Stimulated activated CD4-positive, alpha-beta T cell treated with anti-CD3 and anti-CD28 coated beads, Interleukin-1b, Interleukin-23, amount 100 ng/mL, for 1 hour (primary cell): Measurements from ENCODE around the gene ZNF548.
"Not testable (repeated sequence)": the region's sequence is repeated elsewhere in the genome, so short reads cannot be mapped to it uniquely, and the experiment has no call there.

Experiments used
- DNase-seq, 2 donors: peaks; one replicate each; pipeline ENCODE4 v3.0.0-alpha.2; 2020; ENCODE audit warnings: low read depth in 2 of 2

The ZNF548 gene

DNA sequence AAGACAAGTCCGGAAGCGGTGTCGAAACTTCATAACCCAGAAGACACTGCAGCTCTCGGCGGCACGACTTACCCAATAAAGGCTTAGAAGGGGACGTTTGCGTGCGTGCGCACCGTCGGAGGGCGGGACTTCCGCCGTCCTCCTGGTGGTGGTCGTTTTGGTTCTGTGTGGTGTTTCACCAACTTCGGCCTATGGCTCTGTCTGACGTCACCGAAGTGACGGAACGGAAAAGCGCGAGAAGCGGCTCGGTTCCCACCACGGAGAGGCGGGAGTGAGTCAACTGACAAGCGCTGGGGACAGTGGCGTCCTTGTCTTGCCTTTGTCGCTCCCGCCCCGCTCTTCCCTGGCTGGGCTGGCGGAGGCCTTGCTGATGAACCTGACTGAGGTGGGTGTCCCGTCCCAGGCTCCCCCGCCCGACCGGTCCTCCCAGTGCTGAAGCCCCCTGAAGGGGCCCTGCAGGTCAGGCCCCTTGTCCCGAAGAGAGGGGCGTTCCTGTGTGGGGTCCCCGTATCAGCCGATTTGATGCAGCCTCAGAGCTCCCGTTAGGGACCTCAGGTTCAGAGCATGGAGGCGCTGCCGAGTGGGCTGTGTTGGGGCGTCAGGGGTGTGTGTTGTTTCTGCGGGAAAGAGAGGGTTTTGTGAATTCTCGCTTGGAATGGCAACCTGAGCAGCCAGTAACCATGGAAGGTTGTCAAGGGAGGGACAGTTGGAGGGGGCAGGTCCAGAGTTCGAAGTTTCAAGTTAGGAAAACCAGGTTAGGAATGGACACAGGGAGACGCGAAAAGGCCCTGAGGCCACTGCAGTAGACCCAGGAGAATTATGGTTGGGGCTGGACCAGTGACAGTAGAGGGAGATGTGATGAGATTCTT, at the start of gene ZNF548:
Gene ZNF548 (plus strand): TSS at position 125 of the 869 bp plus-strand sequence. CDS start 246 bp downstream, at position 371.
- peak; percentile 93 to 94 for DNase-seq

DNA sequence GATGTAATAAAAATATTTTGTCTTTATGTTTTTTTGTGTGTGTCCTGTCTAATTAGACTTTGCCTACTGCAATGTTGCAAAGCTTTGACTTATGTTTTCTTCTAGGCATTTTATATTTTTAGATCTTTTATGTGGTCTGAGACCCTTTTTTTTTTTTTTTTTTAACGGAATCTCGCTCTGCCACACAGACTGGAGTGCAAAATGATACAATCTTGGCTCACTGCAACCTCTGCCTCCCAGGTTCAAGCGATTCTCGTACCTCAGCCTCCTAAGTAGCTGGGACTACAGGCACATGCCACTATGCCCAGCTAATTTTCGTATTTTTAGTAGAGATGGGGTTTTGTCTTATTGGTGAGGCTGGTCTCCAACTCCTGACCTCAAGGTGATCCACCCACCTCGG, 47.1 kb upstream of the ZNF548 start:
- DNase-seq = no peak

DNA sequence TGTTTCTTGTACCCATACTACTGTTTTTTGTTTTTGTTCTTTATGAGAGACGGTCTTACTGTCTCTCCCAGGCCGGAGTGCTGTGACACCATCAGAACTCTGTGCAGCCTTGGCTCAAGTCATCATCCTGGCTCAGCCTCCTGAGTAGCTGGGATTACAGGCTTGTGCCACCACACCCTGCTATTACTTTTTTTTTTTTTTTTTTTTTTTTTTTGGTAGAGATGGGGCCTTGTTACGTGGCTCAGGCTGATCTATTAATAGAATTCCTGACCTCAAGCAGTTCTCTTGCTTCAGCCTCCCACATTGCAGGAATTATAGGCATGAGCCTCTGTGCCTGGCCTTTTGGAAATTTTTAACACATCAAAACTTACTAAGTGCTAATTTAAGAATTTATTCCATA, 41.5 kb upstream of the ZNF548 start:
- DNase-seq = no peak

DNA sequence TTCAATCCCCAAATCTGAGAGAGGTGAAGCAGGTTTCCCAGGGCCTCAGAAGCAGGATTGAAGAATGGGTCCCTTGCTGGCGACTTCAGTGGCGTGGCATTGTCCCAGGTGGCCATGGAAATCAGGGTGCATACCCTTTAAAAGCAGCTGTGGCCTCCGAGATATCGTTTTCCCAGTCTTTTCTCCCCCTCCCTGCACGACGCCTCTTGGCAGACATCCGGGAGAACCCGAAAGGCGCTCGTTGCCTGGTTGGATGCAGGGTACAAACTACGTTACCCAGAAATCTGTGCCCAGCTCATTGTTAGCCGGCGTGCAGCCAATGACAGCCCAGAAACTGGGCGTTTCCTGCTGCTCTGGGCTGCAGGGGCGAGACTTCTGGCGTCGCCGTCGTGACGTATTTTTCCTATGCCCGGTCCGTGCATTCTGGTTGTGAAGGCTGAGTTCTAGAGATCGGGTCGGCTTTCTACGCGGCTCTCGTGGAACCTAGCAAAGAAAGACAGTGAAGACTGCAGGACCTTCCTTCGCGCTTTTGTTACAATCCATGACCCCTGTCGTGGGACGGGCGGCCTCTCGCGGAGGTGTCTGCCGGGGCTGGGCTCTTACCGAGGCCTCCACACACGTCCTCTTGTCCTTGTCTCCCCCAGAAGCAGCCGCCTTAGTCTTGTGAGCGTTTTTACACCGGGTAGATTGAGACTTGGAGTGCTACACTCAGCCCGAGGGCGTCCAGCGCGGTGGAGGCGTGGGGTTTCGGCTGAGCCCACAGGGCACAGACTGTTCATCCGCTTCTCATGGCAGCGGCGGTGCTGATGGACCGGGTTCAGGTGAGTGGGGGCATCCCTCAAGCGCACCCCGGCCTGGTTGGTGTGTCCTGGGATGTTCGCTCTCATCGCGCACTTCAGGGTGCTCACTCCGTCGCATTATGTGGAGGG, 38.5 kb upstream of the ZNF548 start, which contains the start of gene ZNF304:
Gene ZNF304 (plus strand): TSS at position 395 of the 929 bp plus-strand sequence. CDS start 394 bp downstream, at position 789.
- DNase-seq = peak; percentile 45 to 59

DNA sequence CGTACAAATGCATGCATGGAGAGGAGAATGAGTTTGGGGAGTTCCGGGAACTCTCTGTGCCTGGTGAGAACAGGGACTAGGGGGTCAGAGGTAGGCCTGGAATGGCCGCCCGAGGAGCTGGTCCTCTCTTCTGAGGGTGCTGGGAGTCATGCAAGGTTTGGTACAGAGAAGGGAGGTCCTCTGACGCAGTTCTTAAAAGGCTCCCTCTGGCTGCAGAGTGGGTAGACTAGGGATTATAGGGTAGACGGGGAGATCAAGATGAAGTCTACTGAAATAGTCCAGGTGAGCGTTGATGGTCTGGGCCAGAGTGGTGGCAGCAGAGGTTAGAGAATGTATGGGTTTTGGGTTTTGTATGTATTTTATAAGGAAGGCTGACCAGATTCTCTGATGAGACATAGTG, 37.8 kb upstream of the ZNF548 start:
- DNase-seq = no peak

DNA sequence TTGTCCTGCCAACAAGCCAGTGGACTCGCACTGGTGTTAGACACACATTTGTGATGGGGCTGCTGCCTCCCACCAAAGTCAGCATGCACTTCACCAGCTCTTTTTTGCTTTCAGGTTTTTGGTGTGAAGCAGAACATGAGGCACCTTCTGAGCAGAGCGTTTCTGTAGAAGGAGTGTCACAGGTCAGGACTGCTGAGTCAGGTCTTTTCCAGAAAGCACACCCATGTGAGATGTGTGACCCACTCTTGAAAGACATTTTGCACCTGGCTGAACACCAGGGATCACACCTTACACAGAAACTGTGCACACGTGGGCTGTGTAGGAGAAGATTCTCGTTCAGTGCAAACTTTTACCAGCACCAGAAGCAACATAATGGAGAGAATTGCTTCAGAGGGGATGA, 33.7 kb upstream of the ZNF548 start:
- DNase-seq = no peak

DNA sequence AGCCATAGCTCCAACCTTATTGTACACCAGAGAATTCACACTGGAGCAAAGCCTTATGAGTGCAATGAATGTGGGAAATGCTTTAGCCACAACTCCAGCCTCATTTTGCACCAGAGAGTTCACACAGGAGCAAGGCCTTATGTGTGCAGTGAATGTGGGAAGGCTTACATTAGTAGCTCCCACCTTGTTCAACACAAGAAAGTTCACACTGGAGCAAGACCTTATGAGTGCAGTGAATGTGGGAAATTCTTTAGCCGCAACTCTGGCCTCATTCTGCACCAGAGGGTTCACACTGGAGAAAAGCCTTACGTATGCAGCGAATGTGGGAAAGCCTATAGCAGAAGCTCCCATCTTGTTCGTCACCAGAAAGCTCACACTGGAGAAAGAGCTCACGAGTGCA, 32.2 kb upstream of the ZNF548 start:
- no peak for DNase-seq

DNA sequence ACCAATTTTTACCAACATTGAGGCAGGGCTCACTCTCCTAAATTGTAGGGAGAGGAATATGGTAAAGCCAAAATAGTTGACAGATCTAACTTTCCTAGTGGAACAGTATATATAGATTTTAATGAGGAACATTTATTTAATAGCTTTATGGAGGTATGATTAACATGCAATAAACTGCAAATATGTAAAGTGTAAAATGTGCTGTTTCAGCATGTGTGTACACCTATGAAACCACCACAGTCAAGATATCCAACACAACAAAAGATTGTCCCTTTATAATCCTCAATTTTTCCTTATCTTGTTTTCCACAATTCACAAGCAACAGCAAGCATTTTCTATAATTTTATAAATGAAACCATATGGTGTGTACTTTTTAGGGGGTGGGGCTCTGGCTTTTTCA, 30.4 kb upstream of the ZNF548 start:
- no peak for DNase-seq

DNA sequence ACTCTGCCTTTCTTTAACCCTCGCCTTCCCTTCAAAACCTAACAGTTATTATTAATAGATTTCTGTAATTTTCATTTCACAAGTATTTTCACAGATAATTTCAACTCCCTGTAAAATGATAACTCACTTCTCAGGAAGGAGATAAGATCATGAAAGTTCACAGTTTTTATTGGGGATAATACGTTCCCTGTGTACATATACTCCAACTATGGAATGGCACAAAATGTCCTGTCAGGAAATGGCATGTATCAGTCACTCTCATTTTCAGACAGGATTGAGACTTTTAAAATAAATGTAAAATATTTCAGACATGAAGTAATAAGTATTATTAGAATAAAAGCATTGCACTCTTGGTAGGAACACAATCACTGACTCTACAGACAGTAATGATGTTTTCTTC, 27.2 kb upstream of the ZNF548 start:
- DNase-seq = no peak

DNA sequence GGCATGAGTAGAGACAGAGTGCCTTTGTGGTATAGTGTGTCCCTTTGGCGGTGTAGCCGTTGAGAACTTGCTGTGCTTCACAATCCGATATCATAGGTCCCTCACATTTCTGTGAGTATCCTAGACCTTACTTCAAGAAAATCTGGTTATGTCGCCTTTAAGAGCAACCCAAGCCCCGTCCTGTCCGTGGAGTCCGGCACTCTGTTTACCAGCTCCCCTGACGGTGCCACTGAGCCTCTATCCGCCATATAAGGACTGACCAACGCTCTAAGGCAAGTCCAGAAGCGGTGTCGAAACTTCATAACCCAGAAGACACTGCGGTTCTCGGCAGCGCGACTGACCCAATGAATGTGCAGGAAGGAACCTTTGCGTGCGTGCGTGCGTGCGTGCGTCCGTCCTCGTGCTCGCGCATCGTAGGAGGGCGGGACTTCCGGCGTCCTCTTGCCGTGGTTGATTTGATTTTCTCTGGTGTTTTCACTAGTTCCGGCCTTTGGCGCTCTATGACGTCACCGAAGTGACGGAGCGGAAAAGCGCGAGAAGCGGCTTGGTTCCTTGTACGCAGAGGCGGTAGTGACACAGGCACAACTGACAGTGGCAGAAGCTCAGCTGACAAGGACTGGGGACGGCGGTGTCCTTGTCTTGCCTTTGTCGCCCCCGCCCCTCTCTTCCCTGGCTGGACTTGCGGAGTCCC, 26.5 kb upstream of the ZNF548 start, which contains the start of the genes TRAPPC2B and ZNF547:
Gene TRAPPC2B (plus strand): TSS at position 555 of the 691 bp plus-strand sequence. CDS start 1,283 bp downstream, outside the sequence.
Gene ZNF547 (plus strand): TSS at position 555 of the 691 bp plus-strand sequence. CDS start 5,005 bp downstream, outside the sequence.
- DNase-seq = peak; percentile 92

DNA sequence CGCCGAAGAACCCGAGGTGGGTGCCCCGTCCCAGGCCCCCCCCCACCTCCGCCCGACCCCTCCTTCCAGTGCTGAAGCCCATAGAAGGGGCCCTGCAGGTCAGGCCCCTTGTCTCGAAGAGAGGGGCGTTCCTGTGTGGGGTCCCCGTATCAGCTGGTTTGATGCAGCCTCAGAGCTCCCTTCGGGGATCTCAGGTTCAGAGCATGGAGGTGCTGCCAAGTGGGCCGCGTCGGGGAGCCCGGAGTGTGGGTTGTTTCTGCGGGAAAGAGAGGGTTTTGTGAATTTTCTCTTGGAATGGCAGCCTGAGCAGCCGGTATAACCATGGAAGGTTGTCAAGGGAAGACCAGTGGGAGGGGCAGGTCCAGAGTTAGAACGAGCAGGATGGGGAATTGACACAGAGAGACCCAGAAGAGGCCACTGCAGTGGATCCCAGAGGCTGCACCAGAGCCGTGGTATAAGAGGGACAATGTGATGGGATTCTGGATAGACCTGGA, 25.9 kb upstream of the ZNF548 start:
- no peak for DNase-seq

DNA sequence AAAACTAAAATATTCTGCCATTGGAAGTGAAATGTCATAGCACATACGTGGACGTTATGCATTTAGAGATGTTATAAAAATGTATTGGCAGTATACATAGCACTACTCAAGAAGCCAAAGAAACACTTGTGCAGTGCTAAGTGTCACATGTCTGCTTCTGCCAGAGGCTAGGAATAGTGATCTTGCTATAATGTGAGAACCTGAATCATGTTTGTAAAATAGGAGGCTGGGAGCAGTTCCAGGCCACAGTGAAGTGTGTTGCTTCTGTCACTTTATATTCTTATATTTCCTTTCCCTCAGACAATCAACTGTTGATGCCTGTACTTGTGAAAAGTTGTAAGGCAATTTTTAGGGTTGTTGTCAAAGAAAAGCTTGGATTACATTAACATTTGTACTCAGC, 22.9 kb upstream of the ZNF548 start:
- DNase-seq = no peak

DNA sequence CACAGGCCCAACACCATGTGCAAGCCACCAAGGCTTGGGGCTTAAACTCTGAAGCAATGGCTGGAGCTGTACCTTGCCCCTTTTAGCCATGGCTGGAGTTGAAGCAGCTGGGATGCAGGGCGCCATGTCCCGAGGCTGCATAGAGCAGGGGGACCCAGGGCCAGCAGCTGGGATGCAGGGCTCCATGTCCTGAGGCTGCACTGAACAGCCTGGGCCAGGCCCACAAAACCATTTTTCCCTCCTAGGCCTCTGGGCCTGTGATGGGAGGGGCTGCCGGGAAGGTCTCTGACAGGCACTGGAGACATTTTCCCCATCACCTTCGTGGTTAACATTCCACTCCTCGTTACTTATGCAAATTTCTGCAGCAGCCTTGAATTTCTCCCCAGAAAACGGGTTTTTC, 15.5 kb upstream of the ZNF548 start:
- DNase-seq = no peak

DNA sequence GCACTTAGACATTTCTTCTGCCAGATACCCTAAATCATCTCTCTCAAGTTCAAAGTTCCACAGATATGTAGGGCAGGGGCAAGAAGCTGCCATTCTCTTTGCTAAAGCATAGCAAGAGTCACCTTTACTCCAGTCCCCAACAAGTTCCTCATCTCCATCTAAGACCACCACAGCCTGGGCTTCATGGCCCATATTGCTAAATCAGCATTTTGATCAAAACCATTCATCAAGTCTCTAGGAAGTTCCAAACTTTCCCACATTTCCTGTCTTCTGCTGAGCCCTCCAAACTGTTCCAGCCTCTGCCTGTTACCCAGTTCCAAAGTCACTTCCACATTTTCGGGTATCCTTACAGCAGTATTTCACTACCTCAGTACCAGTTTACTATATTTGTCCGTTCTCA, 15.0 kb upstream of the ZNF548 start:
- DNase-seq = not testable (repeated sequence)

DNA sequence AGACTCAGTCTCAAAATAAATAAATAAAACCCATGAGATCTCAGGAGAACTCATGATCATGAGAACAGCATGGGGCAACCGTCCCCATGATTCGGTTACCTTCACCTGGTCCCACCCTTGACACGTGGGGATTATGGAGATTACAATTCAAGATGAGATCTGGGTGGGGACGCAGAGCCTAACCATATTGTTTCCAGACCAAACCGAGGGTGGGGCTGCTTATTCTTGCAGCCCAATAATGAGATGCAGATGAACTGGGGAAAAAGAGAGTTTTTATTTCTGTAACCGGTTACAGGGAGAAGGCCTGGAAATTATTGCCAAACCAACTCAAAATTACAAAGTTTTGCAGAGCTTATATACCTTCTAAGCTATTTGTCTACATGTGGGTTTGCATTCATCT, 13.5 kb upstream of the ZNF548 start:
- no peak for DNase-seq

DNA sequence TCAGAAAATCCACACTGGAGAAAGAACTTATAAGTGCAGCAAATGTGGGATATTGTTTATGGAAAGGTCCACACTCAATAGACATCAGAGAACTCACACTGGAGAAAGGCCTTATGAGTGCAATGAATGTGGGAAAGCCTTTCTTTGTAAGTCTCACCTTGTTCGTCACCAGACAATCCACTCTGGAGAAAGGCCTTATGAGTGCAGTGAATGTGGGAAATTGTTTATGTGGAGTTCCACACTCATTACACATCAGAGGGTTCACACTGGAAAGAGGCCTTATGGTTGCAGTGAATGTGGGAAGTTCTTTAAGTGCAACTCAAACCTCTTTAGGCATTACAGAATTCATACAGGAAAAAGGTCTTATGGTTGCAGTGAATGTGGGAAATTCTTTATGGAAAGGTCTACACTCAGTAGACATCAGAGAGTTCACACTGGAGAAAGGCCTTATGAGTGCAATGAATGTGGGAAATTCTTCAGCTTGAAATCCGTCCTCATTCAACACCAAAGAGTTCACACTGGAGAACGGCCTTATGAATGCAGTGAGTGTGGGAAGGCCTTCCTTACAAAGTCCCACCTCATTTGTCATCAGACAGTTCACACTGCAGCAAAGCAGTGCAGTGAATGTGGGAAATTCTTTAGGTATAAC, 12.0 kb upstream of the ZNF548 start:
- DNase-seq = no peak

DNA sequence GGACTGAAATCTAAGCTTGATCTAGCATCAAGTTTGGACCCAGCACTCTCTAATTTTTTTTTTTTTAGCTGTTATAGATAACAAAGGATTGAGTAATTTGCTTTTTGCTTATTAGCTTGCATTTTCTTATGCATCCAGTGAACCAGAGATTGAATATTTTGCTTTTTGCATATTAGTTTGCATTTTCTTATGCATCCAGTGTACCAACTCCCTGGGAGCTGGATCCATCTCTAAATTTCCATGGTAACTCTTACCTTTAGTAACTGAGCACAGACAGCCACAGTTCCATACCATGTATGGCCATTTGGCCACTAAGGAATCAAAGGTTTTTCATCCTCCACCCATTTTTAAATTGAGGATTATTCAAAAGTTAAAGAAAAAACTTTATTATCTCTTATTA, 8.7 kb upstream of the ZNF548 start:
- no peak for DNase-seq

DNA sequence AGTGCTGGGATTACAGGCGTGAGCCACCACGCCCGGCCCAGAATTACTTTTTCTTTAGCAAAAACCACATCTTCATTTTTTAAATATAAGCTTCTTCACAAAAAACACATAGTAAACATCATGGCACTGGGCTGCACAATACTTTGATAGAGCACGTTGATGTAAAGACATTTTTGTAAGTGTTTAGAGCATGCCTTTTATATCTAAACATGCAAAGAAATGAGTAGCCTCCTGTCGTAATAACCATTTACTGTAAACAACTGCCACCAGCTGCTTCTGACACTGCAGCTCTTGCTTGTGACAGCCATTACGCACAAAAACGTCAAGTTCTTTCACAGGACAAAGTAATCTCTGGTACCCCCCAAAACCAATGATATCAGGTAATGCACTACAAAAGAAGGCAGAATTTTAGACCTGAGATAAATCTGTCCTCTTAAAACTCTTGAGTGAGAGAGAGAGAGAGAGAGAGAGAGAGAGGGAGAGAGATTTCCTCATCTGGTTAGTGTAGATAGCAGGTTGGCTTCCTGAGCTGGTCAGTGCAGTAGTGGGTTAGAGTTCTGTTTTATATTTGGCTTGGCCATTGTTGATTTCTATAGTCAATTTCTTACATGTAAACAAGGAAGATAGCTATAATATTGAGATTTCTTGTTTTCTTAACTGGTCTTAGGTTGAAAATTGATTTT, 6.7 kb upstream of the ZNF548 start:
- no peak for DNase-seq

DNA sequence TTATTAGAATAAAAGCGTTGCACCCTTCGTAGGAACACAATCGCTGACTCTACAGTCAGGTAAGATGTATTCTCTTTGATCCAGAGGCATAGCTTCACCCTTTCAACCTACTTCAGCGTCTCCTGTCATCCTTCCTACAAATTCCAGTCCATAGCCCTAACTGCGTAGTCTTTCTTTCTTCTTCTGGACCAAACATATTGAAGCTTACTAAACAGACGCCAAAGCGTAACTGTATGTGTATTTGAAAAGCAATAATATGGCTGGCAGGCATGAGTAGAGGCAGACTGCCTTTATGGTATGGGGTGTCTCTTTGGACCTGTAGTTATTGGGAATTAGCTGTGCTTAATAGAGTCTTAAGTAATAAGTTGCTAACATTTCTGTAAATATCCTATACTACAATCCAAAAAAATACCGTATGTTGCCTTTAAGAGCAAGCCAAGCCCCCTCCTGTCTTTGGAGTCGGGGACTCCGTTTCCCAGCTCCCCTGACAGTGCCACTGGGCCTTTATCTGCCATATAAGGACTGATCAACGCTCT, 392 bp upstream of the ZNF548 start:
- no peak for DNase-seq

DNA sequence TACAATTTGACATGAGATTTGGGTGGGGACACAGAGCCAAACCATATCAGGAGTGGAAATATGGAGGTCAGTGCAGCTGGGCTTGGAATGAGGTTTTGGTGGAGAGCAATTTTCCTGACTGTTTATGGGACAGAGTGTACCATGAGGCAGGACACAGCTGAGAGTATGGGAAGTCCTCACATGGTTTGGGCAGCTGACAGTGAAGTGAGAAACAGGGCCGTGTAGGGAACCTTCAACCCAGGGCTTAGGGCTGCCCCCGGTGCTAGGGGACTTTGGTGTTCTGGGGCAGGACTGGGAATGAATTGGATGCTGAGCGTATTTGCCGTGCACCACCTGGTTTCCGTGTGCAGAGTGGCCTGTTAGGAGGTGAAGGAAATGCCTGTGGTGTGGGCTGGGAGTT, 6.1 kb downstream of the ZNF548 start:
- DNase-seq = no peak
